HEK293 (cell line): ENCODE results near the gene GRIN2A.
A peak's percentile ranks its signal among the peaks of the same experiment; 100 is the strongest.

ENCODE experiments used
- CTCF ChIA-PET: fragments of 350-600 bp; formaldehyde crosslinking; extraction: SDS; loops from one replicate; lab custom pipeline; 2021; ENCODE audit warnings: antibody characterized with exemption; lab: Yijun Ruan, JAX
- POLR2A ChIA-PET: fragments of 300-600 bp; formaldehyde crosslinking; extraction: SDS; loops from one replicate; lab custom pipeline; 2020; ENCODE audit warnings: antibody characterized with exemption, inconsistent platforms; lab: Yijun Ruan, JAX
- H3K27ac ChIP-seq: fragments of 200-500 bp; sonication (Bioruptor generic); 2 replicates; pipeline ENCODE4 v1.5.1; 2014; ENCODE audit warnings: low read depth, low read length, control low read depth, inconsistent platforms; ENCODE audit errors: extremely low read depth
- H3K36me3 ChIP-seq, 2 experiments: fragments of 200-500 bp in 1 of 2; sonication (Bioruptor generic) in 1 of 2; 1 replicate in 1 of 2; 2 replicates in 1 of 2; pipeline ENCODE4 v1.5.1; 2014 to 2017; ENCODE audit warnings: inconsistent platforms in 2 of 2, low read length in 2 of 2; ENCODE audit not compliant: control insufficient read depth in 2 of 2, insufficient read depth in 1 of 2
- H3K4me1 ChIP-seq: fragments of 200-500 bp; sonication (Bioruptor generic); 2 replicates; pipeline ENCODE4 v1.5.1; 2014; ENCODE audit warnings: mild to moderate bottlenecking, low read length, inconsistent platforms; ENCODE audit not compliant: control insufficient read depth, insufficient read depth
- H3K4me3 ChIP-seq: 2 replicates; pipeline ENCODE4 v1.5.1; 2011; ENCODE audit warnings: low read depth, mild to moderate bottlenecking, control low read depth, low read length, moderate library complexity
- H3K9me3 ChIP-seq: fragments of 200-500 bp; sonication (Bioruptor generic); 2 replicates; pipeline ENCODE4 v1.5.1; 2014; ENCODE audit warnings: low read depth, low read length, inconsistent platforms; ENCODE audit not compliant: control insufficient read depth, insufficient read depth
- EGR2 ChIP-seq: fragments of 450-650 bp; formaldehyde crosslinking; IDR thresholded peaks from 2 replicates; pipeline ENCODE4 v1.5.1; 2016; ENCODE audit warnings: low read depth, missing biosample characterization, missing genetic modification characterization
- IKZF3 ChIP-seq: fragments of 450-650 bp; IDR thresholded peaks from 2 replicates; pipeline ENCODE4 v1.5.0; 2018; ENCODE audit warnings: missing biosample characterization, mild to moderate bottlenecking, missing genetic modification characterization, moderate library complexity
- PRDM1 ChIP-seq: fragments of 450-650 bp; formaldehyde crosslinking; IDR thresholded peaks from 2 replicates; pipeline ENCODE4; 2016; ENCODE audit warnings: missing biosample characterization, missing genetic modification characterization
- SCRT1 ChIP-seq: fragments of 450-650 bp; formaldehyde crosslinking; IDR thresholded peaks from 2 replicates; pipeline ENCODE4 v1.5.1; 2016; ENCODE audit warnings: missing biosample characterization, missing genetic modification characterization, borderline replicate concordance
- SP3 ChIP-seq: fragments of 450-650 bp; formaldehyde crosslinking; IDR thresholded peaks from 2 replicates; pipeline ENCODE4 v1.5.1; 2016; ENCODE audit warnings: missing biosample characterization, missing genetic modification characterization
- ZBTB48 ChIP-seq: fragments of 450-650 bp; formaldehyde crosslinking; IDR thresholded peaks from 2 replicates; pipeline ENCODE4 v1.5.1; 2016; ENCODE audit warnings: missing biosample characterization, missing genetic modification characterization
- ZBTB7A ChIP-seq: fragments of 450-650 bp; formaldehyde crosslinking; IDR thresholded peaks from 2 replicates; pipeline ENCODE4 v1.5.1; 2016; ENCODE audit warnings: low read depth, missing biosample characterization, missing genetic modification characterization
- ZFHX2 ChIP-seq: fragments of 450-650 bp; formaldehyde crosslinking; conservative IDR thresholded peaks from 2 replicates; pipeline ENCODE4 v1.5.1; 2016; ENCODE audit warnings: missing biosample characterization, missing genetic modification characterization
- ZIC2 ChIP-seq: fragments of 450-650 bp; formaldehyde crosslinking; IDR thresholded peaks from 2 replicates; pipeline ENCODE4 v1.5.1; 2016; ENCODE audit warnings: missing biosample characterization, missing genetic modification characterization
- ZNF146 ChIP-seq: fragments of 450-650 bp; formaldehyde crosslinking; IDR thresholded peaks from 2 replicates; pipeline ENCODE4 v1.5.1; 2016; ENCODE audit warnings: missing biosample characterization, missing genetic modification characterization
- ZNF155 ChIP-seq: fragments of 450-650 bp; formaldehyde crosslinking; IDR thresholded peaks from 2 replicates; pipeline ENCODE4 v1.5.1; 2016; ENCODE audit warnings: missing biosample characterization, missing genetic modification characterization
- ZNF157 ChIP-seq: fragments of 450-650 bp; formaldehyde crosslinking; IDR thresholded peaks from 2 replicates; pipeline ENCODE4 v1.5.1; 2016; ENCODE audit warnings: missing biosample characterization, missing genetic modification characterization
- ZNF16 ChIP-seq: fragments of 450-650 bp; formaldehyde crosslinking; IDR thresholded peaks from 2 replicates; pipeline ENCODE4 v1.5.1; 2016; ENCODE audit warnings: low read depth, missing biosample characterization, missing genetic modification characterization
- ZNF211 ChIP-seq: fragments of 450-650 bp; formaldehyde crosslinking; IDR thresholded peaks from 2 replicates; pipeline ENCODE4 v1.5.1; 2016; ENCODE audit warnings: low read depth, missing biosample characterization, missing genetic modification characterization
- ZNF214 ChIP-seq: fragments of 450-650 bp; formaldehyde crosslinking; IDR thresholded peaks from 2 replicates; pipeline ENCODE4 v1.5.1; 2017; ENCODE audit warnings: missing biosample characterization, mild to moderate bottlenecking, missing genetic modification characterization, borderline replicate concordance
- ZNF510 ChIP-seq: fragments of 450-650 bp; formaldehyde crosslinking; IDR thresholded peaks from 2 replicates; pipeline ENCODE4 v1.5.1; 2018; ENCODE audit warnings: mild to moderate bottlenecking, missing genetic modification characterization, missing biosample characterization; ENCODE audit not compliant: insufficient replicate concordance
- ZNF544 ChIP-seq: fragments of 450-650 bp; formaldehyde crosslinking; IDR thresholded peaks from 2 replicates; pipeline ENCODE4 v1.5.0; 2017; ENCODE audit warnings: missing biosample characterization, missing genetic modification characterization
- ZNF571 ChIP-seq: fragments of 450-650 bp; formaldehyde crosslinking; IDR thresholded peaks from 2 replicates; pipeline ENCODE4 v1.5.0; 2017; ENCODE audit warnings: missing biosample characterization, missing genetic modification characterization
- ZNF701 ChIP-seq: fragments of 450-650 bp; formaldehyde crosslinking; IDR thresholded peaks from 2 replicates; pipeline ENCODE4 v1.5.1; 2016; ENCODE audit warnings: missing biosample characterization, missing genetic modification characterization
- ZNF837 ChIP-seq: fragments of 450-650 bp; formaldehyde crosslinking; IDR thresholded peaks from 2 replicates; pipeline ENCODE4 v1.5.1; 2016; ENCODE audit warnings: missing biosample characterization, missing genetic modification characterization
- TF ChIP-seq, protein P1 (sequence below): fragments of 450-650 bp; formaldehyde crosslinking; IDR thresholded peaks from 2 replicates; pipeline ENCODE4 v1.5.1; 2017; ENCODE audit warnings: missing biosample characterization, missing genetic modification characterization
- TF ChIP-seq, protein P2 (sequence below): fragments of 450-650 bp; formaldehyde crosslinking; IDR thresholded peaks from 2 replicates; pipeline ENCODE4 v1.5.1; 2016; ENCODE audit warnings: missing biosample characterization, missing genetic modification characterization, borderline replicate concordance
- TF ChIP-seq, protein P3 (sequence below): fragments of 450-650 bp; formaldehyde crosslinking; IDR thresholded peaks from 2 replicates; pipeline ENCODE4 v1.5.1; 2016; ENCODE audit warnings: missing biosample characterization, missing genetic modification characterization

The GRIN2A gene

DNA sequence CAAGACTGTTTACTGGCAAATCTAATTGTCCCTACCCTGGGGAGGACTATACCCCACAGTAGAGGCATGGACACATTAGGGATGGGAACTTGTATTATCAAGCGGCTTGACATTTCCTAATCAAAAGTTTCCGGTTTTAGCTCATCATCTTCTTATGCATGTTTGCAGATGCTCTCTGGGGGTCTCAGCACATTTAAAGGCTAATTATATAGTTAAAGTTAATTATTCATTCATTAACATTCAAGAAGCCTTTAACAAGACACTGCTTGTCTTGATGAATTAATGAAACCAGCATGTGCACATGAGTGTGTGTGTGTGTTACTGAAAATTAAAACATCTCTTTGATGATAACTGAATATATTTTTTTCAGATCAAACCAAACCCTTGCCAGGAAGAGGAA lies 377.1 kb downstream of the GRIN2A start:
- ChIA-PET POLR2A (no interaction called here), CTCF (no interaction called here)
- no peak for TF ChIP-seq ZNF155
- TF ChIP-seq ZNF544 (tag by site-specific recombination), result no peak
- no peaks in the 10 kb centered on the region for H3K4me1 ChIP-seq
- no peaks in the 10 kb centered on the region for H3K36me3 ChIP-seq
- H3K4me3 ChIP-seq, result no peak overlapping the region
- H3K9me3 ChIP-seq, result no peaks in the 10 kb centered on the region
- no peak overlapping the region for H3K27ac ChIP-seq

DNA sequence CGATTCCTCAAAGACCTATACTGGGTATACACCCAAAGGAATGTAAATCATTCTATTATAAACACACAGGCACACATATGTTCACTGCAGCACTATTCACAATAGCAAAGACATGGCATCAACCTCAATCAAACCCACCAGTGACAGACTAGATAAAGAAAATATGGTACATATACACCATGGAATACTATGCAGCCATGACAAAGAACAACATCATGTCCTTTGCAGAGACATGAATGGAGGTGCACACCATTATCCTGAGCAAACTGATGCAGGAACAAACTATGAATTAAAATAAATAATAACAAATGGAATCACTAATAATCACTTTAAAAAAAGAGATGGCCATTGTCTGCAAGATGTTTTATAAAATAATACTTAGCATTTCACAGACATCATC lies 380.1 kb downstream of the GRIN2A start:
- Histone ChIP-seq H3K36me3 (no peaks in the 10 kb centered on the region), H3K9me3 (no peaks in the 10 kb centered on the region), H3K27ac (no peak overlapping the region), H3K4me3 (no peak overlapping the region), H3K4me1 (no peaks in the 10 kb centered on the region)
- CTCF ChIA-PET, result no interaction called here
- POLR2A ChIA-PET, result no interaction called here
- TF ChIP-seq ZNF146 (tag by site-specific recombination) (peak; percentile 53; the same call in 1 of the 2 replicates), SCRT1 (tag by site-specific recombination) (no peak), EGR2 (no peak), ZNF837 (no peak)
- TF ChIP-seq, protein P1, sequence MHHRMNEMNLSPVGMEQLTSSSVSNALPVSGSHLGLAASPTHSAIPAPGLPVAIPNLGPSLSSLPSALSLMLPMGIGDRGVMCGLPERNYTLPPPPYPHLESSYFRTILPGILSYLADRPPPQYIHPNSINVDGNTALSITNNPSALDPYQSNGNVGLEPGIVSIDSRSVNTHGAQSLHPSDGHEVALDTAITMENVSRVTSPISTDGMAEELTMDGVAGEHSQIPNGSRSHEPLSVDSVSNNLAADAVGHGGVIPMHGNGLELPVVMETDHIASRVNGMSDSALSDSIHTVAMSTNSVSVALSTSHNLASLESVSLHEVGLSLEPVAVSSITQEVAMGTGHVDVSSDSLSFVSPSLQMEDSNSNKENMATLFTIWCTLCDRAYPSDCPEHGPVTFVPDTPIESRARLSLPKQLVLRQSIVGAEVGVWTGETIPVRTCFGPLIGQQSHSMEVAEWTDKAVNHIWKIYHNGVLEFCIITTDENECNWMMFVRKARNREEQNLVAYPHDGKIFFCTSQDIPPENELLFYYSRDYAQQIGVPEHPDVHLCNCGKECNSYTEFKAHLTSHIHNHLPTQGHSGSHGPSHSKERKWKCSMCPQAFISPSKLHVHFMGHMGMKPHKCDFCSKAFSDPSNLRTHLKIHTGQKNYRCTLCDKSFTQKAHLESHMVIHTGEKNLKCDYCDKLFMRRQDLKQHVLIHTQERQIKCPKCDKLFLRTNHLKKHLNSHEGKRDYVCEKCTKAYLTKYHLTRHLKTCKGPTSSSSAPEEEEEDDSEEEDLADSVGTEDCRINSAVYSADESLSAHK (tag by site-specific recombination), result no peak
- TF ChIP-seq, protein P2, sequence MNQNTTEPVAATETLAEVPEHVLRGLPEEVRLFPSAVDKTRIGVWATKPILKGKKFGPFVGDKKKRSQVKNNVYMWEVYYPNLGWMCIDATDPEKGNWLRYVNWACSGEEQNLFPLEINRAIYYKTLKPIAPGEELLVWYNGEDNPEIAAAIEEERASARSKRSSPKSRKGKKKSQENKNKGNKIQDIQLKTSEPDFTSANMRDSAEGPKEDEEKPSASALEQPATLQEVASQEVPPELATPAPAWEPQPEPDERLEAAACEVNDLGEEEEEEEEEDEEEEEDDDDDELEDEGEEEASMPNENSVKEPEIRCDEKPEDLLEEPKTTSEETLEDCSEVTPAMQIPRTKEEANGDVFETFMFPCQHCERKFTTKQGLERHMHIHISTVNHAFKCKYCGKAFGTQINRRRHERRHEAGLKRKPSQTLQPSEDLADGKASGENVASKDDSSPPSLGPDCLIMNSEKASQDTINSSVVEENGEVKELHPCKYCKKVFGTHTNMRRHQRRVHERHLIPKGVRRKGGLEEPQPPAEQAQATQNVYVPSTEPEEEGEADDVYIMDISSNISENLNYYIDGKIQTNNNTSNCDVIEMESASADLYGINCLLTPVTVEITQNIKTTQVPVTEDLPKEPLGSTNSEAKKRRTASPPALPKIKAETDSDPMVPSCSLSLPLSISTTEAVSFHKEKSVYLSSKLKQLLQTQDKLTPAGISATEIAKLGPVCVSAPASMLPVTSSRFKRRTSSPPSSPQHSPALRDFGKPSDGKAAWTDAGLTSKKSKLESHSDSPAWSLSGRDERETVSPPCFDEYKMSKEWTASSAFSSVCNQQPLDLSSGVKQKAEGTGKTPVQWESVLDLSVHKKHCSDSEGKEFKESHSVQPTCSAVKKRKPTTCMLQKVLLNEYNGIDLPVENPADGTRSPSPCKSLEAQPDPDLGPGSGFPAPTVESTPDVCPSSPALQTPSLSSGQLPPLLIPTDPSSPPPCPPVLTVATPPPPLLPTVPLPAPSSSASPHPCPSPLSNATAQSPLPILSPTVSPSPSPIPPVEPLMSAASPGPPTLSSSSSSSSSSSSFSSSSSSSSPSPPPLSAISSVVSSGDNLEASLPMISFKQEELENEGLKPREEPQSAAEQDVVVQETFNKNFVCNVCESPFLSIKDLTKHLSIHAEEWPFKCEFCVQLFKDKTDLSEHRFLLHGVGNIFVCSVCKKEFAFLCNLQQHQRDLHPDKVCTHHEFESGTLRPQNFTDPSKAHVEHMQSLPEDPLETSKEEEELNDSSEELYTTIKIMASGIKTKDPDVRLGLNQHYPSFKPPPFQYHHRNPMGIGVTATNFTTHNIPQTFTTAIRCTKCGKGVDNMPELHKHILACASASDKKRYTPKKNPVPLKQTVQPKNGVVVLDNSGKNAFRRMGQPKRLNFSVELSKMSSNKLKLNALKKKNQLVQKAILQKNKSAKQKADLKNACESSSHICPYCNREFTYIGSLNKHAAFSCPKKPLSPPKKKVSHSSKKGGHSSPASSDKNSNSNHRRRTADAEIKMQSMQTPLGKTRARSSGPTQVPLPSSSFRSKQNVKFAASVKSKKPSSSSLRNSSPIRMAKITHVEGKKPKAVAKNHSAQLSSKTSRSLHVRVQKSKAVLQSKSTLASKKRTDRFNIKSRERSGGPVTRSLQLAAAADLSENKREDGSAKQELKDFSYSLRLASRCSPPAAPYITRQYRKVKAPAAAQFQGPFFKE (tag by site-specific recombination), result no peak

DNA sequence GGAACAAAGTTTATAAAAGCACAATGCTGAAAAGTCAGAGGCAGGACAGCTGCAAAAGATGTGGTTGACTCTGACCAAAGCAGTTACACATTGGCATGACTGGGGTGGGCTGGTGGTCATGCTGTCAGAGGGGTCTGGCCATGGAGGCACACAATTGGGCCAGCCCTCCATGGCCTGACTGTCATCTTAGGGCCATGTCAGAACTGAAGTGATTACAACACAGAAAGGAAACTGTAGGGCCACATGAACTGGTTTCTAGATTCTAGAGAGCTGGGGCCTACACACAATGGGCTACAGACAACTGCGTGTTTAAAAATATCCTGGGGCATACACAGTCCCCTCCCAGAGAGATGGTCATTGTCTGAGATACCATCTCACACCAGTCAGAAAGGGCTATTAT lies 380.6 kb downstream of the GRIN2A start:
- Histone ChIP-seq H3K36me3 (no peaks in the 10 kb centered on the region), H3K27ac (no peak overlapping the region), H3K9me3 (no peaks in the 10 kb centered on the region), H3K4me1 (no peaks in the 10 kb centered on the region), H3K4me3 (no peak overlapping the region)
- CTCF ChIA-PET, result no interaction called here
- POLR2A ChIA-PET, result no interaction called here
- TF ChIP-seq ZNF510 (tag by site-specific recombination) (no peak), ZNF571 (tag by site-specific recombination) (no peak), PRDM1 (tag by site-specific recombination) (no peak), ZNF146 (tag by site-specific recombination) (no peak), ZFHX2 (tag by site-specific recombination) (no peak), ZBTB7A (tag by site-specific recombination) (no peak), ZBTB48 (tag by site-specific recombination) (no peak), SP3 (tag by site-specific recombination) (no peak), IKZF3 (tag by site-specific recombination) (no peak), ZIC2 (tag by site-specific recombination) (no peak), ZNF214 (tag by site-specific recombination) (no peak), ZNF211 (tag by site-specific recombination) (no peak), ZNF157 (tag by site-specific recombination) (no peak), ZNF701 (tag by site-specific recombination) (no peak), ZNF16 (tag by site-specific recombination) (no peak)
- TF ChIP-seq, protein P3, sequence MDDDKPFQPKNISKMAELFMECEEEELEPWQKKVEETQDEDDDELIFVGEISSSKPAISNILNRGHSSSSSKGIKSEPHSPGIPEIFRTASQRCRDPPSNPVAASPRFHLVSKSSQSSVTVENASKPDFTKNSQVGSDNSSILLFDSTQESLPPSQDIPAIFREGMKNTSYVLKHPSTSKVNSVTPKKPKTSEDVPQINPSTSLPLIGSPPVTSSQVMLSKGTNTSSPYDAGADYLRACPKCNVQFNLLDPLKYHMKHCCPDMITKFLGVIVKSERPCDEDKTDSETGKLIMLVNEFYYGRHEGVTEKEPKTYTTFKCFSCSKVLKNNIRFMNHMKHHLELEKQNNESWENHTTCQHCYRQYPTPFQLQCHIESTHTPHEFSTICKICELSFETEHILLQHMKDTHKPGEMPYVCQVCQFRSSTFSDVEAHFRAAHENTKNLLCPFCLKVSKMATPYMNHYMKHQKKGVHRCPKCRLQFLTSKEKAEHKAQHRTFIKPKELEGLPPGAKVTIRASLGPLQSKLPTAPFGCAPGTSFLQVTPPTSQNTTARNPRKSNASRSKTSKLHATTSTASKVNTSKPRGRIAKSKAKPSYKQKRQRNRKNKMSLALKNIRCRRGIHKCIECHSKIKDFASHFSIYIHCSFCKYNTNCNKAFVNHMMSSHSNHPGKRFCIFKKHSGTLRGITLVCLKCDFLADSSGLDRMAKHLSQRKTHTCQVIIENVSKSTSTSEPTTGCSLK, result no peak
